BE2C (cell line): Measurements from ENCODE around the gene NEK3. TPM values are rescaled to one million over a fixed set of nuclear protein-coding genes. Genes with fewer than 3 reads are reported as not detected.
"Not testable (repeated sequence)": the region's sequence is repeated elsewhere in the genome, so short reads cannot be mapped to it uniquely, and the experiment has no call there.

Source experiments
- DNase-seq: peaks from one replicate; pipeline ENCODE4 v3.0.0-alpha.2; 2020
- H3K27me3 ChIP-seq: fragments of 250-450 bp; sonication (Bioruptor Pico); 2 replicates; pipeline ENCODE4 v1.5.1; 2020; ENCODE audit warnings: mild to moderate bottlenecking
- H3K36me3 ChIP-seq: fragments of 250-450 bp; sonication (Bioruptor Pico); 2 replicates; pipeline ENCODE4 v1.5.1; 2020; ENCODE audit warnings: mild to moderate bottlenecking
- H3K4me1 ChIP-seq: fragments of 250-450 bp; sonication (Bioruptor Pico); 2 replicates; pipeline ENCODE4 v1.5.1; 2020
- H3K4me3 ChIP-seq: 2 replicates; pipeline ENCODE4 v1.5.1; 2011; ENCODE audit warnings: low read depth, low read length
- H3K9me3 ChIP-seq: fragments of 250-450 bp; sonication (Bioruptor Pico); 2 replicates; pipeline ENCODE4 v1.5.1; 2020
- polyA plus RNA-seq: library from polyadenylated mRNA; unstranded; fragments of >200 nt; gene quantifications from one replicate; pipeline ENCODE4 v1.2.1, GENCODE V29; 2012; ENCODE audit warnings: low read depth, missing spikeins; ENCODE audit not compliant: insufficient read length, insufficient read depth
- TF ChIP-seq, protein P1 (sequence below): IDR thresholded peaks from 2 replicates; pipeline ENCODE4 v1.5.1; 2012; ENCODE audit warnings: mild to moderate bottlenecking, low read depth, low read length

NEK3 gene, protein sequence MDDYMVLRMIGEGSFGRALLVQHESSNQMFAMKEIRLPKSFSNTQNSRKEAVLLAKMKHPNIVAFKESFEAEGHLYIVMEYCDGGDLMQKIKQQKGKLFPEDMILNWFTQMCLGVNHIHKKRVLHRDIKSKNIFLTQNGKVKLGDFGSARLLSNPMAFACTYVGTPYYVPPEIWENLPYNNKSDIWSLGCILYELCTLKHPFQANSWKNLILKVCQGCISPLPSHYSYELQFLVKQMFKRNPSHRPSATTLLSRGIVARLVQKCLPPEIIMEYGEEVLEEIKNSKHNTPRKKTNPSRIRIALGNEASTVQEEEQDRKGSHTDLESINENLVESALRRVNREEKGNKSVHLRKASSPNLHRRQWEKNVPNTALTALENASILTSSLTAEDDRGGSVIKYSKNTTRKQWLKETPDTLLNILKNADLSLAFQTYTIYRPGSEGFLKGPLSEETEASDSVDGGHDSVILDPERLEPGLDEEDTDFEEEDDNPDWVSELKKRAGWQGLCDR
- 23.4 TPM for polyA plus RNA-seq

DNA sequence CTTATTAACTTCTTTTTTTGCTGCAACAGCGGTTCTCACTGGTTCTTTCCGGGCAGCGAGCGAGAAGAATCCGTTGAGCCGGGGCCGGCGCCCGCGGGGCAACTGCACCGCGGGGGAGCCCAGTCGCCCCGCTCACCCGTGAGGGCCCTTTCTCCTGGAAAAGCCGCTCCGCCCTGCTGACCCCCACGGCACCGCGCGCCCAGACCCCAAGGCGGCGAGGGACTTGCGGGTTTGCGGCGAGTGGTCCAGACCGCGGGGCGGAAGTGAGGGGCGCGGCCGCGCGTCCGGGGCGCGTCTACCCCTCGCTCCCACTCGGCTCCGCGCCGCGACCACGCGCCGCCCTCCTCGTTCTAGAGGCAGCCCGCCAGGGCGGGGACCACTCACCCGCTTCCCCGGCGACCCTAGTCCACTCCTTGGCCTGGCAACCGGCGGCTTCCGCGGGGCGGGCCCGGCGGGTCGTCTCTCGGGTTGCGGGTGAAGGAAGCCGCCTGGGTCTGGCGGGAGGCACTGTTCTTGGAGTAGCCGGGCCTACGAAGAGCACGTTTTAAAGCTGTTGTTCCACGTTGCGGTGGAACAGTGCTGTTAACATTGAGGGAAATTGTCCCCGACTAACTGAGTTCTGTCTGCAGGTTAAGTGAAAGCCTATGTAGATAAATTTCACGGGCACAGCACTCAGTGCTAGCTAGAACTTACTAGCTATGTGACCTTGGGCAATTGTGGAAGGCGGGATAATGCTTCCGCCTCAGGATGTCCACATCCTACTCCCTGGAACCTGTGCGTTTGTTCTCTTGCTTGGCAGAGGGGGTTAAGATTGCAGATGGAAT, at the start of gene NEK3:
NEK3 (minus strand) TSS at position 439 of the 824 bp plus-strand sequence. CDS start 3,406 bp downstream, outside the sequence.
- peak within 1 kb of the TSS; percentile 91 for H3K4me3 ChIP-seq
- TF ChIP-seq, protein P1, sequence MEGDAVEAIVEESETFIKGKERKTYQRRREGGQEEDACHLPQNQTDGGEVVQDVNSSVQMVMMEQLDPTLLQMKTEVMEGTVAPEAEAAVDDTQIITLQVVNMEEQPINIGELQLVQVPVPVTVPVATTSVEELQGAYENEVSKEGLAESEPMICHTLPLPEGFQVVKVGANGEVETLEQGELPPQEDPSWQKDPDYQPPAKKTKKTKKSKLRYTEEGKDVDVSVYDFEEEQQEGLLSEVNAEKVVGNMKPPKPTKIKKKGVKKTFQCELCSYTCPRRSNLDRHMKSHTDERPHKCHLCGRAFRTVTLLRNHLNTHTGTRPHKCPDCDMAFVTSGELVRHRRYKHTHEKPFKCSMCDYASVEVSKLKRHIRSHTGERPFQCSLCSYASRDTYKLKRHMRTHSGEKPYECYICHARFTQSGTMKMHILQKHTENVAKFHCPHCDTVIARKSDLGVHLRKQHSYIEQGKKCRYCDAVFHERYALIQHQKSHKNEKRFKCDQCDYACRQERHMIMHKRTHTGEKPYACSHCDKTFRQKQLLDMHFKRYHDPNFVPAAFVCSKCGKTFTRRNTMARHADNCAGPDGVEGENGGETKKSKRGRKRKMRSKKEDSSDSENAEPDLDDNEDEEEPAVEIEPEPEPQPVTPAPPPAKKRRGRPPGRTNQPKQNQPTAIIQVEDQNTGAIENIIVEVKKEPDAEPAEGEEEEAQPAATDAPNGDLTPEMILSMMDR: no peak
- no peaks in the 10 kb centered on the region for H3K36me3 ChIP-seq
- H3K27me3 ChIP-seq: no peaks in the 10 kb centered on the region
- H3K9me3 ChIP-seq: peaks cover 4% of the 10 kb centered on the region
- no peaks in the 10 kb centered on the region; the same call in 1 of the 2 replicates for H3K4me1 ChIP-seq
- peak; percentile 88 for DNase-seq

DNA sequence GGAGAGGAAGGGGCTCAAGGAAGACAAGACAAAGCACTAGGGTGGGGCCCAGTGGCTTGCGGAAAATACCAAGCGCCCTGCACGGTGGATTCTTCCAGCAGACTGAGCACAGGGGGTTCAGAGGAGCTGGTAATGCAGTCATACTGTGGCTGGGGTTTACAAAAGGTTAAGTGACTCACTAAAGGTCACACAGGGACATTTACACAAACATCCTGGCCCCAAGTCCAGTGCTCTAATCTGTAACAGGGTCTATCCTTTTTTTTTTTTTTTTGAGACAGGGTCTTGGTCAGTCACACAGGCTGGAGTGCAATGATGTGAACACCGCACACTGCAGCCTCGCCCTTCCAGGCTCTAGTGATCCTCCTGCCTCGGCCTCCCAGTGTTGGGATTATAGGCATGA, 49.0 kb upstream of the NEK3 start:
- H3K27me3 ChIP-seq, H3K9me3 ChIP-seq, DNase-seq, H3K36me3 ChIP-seq, H3K4me3 ChIP-seq, H3K4me1 ChIP-seq: not testable (repeated sequence)

DNA sequence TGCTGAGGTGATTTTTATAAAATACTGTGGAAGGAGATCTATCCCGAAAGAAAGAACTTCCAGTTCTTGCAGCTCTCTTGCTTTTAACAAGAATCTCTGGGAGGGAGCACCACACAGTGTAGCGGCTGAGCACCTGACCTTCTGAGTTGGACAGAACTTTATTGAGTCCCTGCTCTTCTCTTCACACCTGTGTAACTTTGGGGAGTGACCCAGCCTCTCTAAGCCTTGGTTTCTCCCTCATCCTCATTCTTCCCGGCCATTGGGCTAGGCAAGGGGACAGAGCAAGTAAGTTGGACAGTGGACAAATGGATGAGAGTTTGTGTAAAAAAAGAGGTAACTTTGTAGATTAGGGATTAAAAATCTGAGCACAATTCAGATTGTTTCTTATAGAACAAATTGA, 48.5 kb upstream of the NEK3 start:
- not testable (repeated sequence) for DNase-seq, H3K4me1 ChIP-seq, H3K4me3 ChIP-seq, H3K9me3 ChIP-seq, H3K36me3 ChIP-seq, H3K27me3 ChIP-seq

DNA sequence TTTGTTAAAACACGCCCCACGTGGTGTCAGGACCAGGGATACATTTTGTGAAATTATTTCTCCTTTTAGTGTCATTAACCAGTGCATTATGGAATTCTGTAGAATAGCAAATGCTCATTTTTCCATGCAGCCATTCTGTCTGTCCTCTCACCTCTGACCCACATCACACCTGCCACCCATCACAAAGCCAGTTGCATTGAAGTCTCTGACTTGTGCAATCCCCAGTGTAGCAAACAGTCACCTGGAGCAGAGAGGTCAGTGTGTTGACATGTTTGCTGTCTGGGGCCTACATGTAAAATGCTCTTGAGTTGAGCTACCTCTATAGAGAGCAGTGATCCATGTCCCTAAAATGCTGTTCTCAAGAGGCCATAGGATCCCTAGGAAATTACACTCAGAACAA, 47.9 kb upstream of the NEK3 start:
- H3K36me3 ChIP-seq, H3K9me3 ChIP-seq, H3K4me1 ChIP-seq, DNase-seq, H3K4me3 ChIP-seq, H3K27me3 ChIP-seq: not testable (repeated sequence)

DNA sequence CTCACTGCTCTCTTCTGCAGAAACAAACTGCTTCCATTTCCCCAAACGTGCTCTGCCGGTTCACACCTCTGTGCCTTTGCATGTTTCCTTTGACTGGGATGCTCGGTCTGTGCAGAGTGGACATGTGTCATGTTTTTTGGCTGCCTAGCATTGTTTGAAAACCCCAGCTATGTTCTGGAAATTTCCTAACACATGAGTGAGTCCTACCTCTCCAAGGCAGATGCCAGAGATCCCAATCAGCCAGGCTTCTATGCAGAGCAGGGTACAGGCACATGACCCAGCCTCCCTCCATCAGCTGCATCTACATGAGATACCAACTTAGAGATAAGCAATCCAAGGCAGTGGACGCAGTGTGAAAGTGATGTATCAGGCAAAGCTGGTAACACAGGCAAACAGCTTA, 45.1 kb upstream of the NEK3 start:
- H3K4me1 ChIP-seq, H3K27me3 ChIP-seq, H3K4me3 ChIP-seq, H3K9me3 ChIP-seq, DNase-seq, H3K36me3 ChIP-seq: not testable (repeated sequence)

DNA sequence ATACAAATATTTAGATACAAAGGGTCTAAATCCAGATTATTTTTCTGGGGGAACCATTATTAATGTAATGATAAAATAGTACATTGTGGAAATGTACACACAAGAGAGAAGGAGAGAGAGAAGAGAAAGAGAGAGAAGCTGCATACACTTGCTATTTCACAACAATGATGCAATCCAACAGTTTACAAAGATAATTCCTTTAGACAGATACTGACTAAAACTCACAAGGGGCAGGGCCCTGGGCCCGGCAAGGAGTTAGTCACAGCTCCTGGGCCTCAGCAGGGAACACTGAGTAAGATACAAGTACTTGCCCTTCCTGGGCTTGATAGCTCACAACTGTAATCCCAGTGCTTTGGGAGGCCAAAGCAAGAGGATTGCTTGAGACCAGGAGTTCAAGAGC, 44.5 kb upstream of the NEK3 start:
- not testable (repeated sequence) for H3K9me3 ChIP-seq, H3K36me3 ChIP-seq, H3K4me3 ChIP-seq, H3K4me1 ChIP-seq, H3K27me3 ChIP-seq, DNase-seq

DNA sequence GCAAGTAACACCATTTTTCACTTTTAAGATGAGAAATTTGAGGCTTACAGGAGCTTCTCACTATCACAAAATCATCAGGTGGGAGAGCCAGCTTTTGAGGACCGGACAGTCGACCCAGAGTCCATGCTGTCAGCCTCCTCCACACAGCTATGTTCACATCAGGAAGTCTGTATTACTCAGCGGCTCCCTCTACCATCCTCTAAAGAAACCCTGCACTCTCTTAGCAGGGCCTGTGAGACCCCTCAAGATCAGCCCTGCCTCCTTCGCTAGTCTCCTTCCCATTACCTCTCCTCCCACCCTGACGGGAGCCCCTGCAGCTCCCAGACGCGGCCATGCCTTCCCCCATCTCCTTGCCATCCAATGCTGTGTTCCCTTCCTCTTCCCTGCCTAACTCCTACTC, 43.1 kb upstream of the NEK3 start:
- H3K4me1 ChIP-seq, H3K9me3 ChIP-seq, H3K4me3 ChIP-seq, H3K36me3 ChIP-seq, DNase-seq, H3K27me3 ChIP-seq: not testable (repeated sequence)

DNA sequence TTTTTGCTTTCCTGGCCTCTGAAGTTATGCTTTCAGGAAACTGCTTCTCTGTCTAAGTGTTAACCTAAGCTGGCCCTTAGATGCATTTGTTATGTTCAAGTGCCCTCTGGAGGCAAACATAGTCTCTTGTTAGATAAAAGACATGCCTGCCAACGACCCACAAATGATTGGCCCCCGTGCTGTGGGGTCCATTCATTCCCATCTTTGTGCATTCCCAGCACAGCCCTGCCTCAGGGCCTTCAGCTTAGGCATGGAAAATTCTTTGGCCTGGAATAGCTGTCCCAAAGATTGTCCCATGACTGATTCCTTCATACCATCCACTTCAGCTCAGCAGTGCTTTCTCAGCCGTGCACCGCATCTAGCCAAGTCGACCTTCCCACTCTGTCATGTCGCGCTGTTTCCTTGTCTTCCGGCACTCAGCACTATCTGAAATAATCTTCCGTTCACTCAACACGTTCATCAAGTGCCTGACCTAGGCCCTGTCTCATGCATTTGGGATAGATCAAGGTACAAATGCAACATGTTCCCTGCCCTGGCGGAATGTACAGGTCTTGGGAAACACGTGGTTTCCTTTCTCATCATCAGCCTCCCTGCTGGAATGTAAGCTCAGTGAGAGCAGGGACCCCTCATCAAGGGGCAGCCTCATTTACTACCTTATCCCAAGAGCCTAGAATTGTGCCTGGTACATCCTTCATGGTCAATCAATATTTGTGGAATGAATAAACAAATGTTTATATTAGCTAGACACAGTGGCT, 42.2 kb upstream of the NEK3 start:
- TF ChIP-seq, protein P1: peak; percentile 38; the same call in 1 of the 2 replicates
- DNase-seq: not testable (repeated sequence)

More for the DNA sequence above, 42.2 kb upstream of the NEK3 start:
- not testable (repeated sequence) for H3K4me1 ChIP-seq, H3K4me3 ChIP-seq, H3K36me3 ChIP-seq, H3K27me3 ChIP-seq, H3K9me3 ChIP-seq
